GM12878 (cell line): ENCODE data around the gene OTULINL. TPM values are rescaled to one million over a fixed set of nuclear protein-coding genes. Genes with fewer than 3 reads are reported as not detected.

Experiments
- ETV6 ChIP-seq, 2 experiments: fragments of 450-650 bp in 1 of 2; IDR thresholded peaks in 1 of 2; conservative IDR thresholded peaks in 1 of 2; 2 replicates each; pipeline ENCODE4 v1.6.1; 2014; ENCODE audit warnings: antibody characterized with exemption in 1 of 2, borderline replicate concordance in 1 of 2, low read depth in 1 of 2, mild to moderate bottlenecking in 1 of 2, moderate library complexity in 1 of 2
- NR2C1 ChIP-seq: fragments of 450-650 bp; IDR thresholded peaks from 2 replicates; pipeline ENCODE4 v1.6.1; 2017; ENCODE audit warnings: antibody characterized with exemption, mild to moderate bottlenecking, moderate library complexity
- SKIL ChIP-seq: fragments of 450-650 bp; IDR thresholded peaks from 2 replicates; pipeline ENCODE4 v1.6.1; 2017; ENCODE audit warnings: mild to moderate bottlenecking, low read depth, inconsistent platforms; ENCODE audit not compliant: poor library complexity, severe bottlenecking
- SMAD1 ChIP-seq: fragments of 450-650 bp; IDR thresholded peaks from 2 replicates; pipeline ENCODE4 v1.6.1; 2018; ENCODE audit warnings: mild to moderate bottlenecking, low read depth; ENCODE audit not compliant: partially characterized antibody
- SREBF2 ChIP-seq: IDR thresholded peaks from 2 replicates; pipeline ENCODE4 v1.6.1; 2012; ENCODE audit warnings: mild to moderate bottlenecking, low read length
- polyA plus RNA-seq, 11 experiments: library from polyadenylated mRNA; depleted of rRNA in 4 of 11; unstranded in 6 of 11; stranded (reverse) in 5 of 11; fragments of >200 nt; fragmentation: Nextera tagmentation in 4 of 11; fragmentation: Illumina TruSeq in 1 of 11; extraction: Ambion mirVana in 4 of 11; extraction: Trizol in 1 of 11; gene quantifications; 1 replicate in 1 of 11; 2 replicates in 10 of 11; pipeline versions ENCODE4 v1.2.1 to v1.2.3, GENCODE V29; 2011 to 2016; ENCODE audit warnings: inconsistent platforms in 2 of 11, missing spikeins in 2 of 11, low read depth in 1 of 11
- total RNA-seq, 4 experiments: library from RNA; depleted of rRNA in 3 of 4; stranded (reverse); fragments of >200 nt in 3 of 4; fragmentation: Illumina TruSeq in 1 of 4; extraction: Trizol in 1 of 4; gene quantifications; 2 replicates each; pipeline versions ENCODE4 v1.2.1 to v1.2.3, GENCODE V29; 2013 to 2021
- TF ChIP-seq, protein P1 (sequence below): fragments of 450-650 bp; formaldehyde crosslinking; IDR thresholded peaks from 2 replicates; pipeline ENCODE4 v1.4.0; 2022; ENCODE audit warnings: mild to moderate bottlenecking, moderate library complexity

Gene OTULINL
- total and polyA plus RNA-seq, 10 of the 15 experiments (the other 5 are each of a cell fraction or from before 2014, with no cell fraction given) = 0.60 to 4.7 (median 1.8) TPM

- TF ChIP-seq NR2C1 (no peak), ETV6 (conservative IDR thresholded peaks at IDR 0.05 in 1 of 2, IDR thresholded peaks at IDR 0.05 in 1 of 2; ENCODE audit: borderline replicate concordance in 1 of 2, low read depth in 1 of 2) (peak in 1 of 2 experiments; percentile 49; a peak in 1 of 4 replicates), SKIL (no peak), SMAD1 (no peak), SREBF2 (no peak)
- TF ChIP-seq, protein P1, sequence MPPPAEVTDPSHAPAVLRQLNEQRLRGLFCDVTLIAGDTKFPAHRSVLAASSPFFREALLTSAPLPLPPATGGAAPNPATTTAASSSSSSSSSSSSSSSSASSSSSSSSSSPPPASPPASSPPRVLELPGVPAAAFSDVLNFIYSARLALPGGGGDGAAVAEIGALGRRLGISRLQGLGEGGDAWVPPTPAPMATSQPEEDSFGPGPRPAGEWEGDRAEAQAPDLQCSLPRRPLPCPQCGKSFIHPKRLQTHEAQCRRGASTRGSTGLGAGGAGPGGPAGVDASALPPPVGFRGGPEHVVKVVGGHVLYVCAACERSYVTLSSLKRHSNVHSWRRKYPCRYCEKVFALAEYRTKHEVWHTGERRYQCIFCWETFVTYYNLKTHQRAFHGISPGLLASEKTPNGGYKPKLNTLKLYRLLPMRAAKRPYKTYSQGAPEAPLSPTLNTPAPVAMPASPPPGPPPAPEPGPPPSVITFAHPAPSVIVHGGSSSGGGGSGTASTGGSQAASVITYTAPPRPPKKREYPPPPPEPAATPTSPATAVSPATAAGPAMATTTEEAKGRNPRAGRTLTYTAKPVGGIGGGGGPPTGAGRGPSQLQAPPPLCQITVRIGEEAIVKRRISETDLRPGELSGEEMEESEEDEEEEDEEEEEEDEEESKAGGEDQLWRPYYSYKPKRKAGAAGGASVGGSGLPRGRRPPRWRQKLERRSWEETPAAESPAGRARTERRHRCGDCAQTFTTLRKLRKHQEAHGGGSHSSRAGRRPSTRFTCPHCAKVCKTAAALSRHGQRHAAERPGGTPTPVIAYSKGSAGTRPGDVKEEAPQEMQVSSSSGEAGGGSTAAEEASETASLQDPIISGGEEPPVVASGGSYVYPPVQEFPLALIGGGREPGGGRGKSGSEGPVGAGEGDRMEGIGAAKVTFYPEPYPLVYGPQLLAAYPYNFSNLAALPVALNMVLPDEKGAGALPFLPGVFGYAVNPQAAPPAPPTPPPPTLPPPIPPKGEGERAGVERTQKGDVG (CRISPR knock-in tag) = no peak
- TF ChIP-seq, all 136 proteins: peak for 8
Measured at GRCh38 chr5:14588145-14588544, 6.6 kb downstream of the OTULINL start (continued).
